ENCODE data around the gene TM7SF2. TPM values are rescaled to one million over a fixed set of nuclear protein-coding genes. Genes with fewer than 3 reads are reported as not detected.

The TM7SF2 gene
- total and polyA plus RNA-seq, 2 of the 13 experiments (the other 11 are each of a cell fraction or from before 2014, with no cell fraction given) = 56.0 to 66.9 TPM

DNA sequence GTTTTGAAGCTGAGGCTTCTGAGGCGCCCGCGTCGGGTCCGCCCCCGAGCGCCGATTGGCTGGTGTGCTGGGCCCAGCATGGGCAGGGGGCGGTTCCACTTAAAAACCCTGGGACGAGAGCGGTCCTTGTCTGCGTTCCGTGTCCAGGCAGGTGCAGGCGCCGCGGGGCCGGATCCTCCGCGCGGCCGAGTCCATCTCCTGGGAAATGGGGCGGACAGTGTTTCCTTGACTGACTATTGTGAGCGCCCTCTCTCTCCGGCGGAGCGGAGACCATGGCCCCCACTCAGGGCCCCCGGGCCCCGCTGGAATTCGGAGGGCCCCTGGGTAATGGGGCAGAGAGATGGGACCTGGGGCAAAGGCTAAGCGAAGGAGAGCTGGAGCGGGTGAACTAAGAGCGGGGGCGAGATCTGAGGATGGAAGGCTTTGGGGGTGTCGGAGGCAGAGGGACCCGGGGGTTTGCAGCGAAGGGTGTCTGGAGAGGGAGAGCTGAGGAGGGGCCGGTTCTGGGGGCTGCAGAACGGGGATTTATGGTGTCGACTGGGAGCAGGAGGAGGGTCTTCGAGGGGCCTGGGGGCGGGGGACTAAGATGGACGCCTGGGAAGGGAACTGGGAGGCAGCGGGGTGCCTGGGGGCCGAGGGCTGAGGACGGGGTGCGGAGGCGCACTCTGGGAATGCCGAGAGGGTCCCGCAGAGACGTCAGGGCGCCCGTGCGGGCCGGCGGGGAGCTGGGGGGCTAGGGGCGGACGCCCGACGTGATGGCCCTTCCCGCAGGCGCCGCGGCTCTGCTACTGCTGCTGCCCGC lies at the start of gene TM7SF2 (continued):
- TF ChIP-seq HMGXB4 (CRISPR knock-in tag; IDR thresholded peaks at IDR 0.05; ENCODE audit: borderline replicate concordance in 1 of 2, low read depth in 1 of 2) (no peak), NFE2L1 (CRISPR knock-in tag; IDR thresholded peaks at IDR 0.05; ENCODE audit: borderline replicate concordance) (no peak), EZH2 (conservative IDR thresholded peaks at IDR 0.05; ENCODE audit: low read depth, low read length) (no peak), CENPT (CRISPR knock-in tag; IDR thresholded peaks at IDR 0.05; ENCODE audit: low read depth) (no peak), ATAD3A (CRISPR knock-in tag; IDR thresholded peaks at IDR 0.05) (no peak), ZNF431 (CRISPR knock-in tag; IDR thresholded peaks at IDR 0.05; ENCODE audit: borderline replicate concordance, low read depth) (no peak), RCOR2 (CRISPR knock-in tag; IDR thresholded peaks at IDR 0.05) (no peak), NCOR1 (IDR thresholded peaks at IDR 0.05; ENCODE audit: borderline replicate concordance, low read length) (no peak), ZNF788 (CRISPR knock-in tag; IDR thresholded peaks at IDR 0.05; ENCODE audit: borderline replicate concordance) (0 out of 2 replicates have a peak, but pooled peaks have one; percentile 4), ZNF747 (CRISPR knock-in tag; IDR thresholded peaks at IDR 0.05; ENCODE audit: borderline replicate concordance) (0 out of 2 replicates have a peak, but pooled peaks have one; percentile 44), SNAPC2 (CRISPR knock-in tag; IDR thresholded peaks at IDR 0.05) (no peak), TEAD2 (CRISPR knock-in tag; IDR thresholded peaks at IDR 0.05) (no peak), ZBTB26 (CRISPR knock-in tag; IDR thresholded peaks at IDR 0.05; ENCODE audit: borderline replicate concordance) (0 out of 2 replicates have a peak, but pooled peaks have one; percentile 83), SYNCRIP (IDR thresholded peaks at IDR 0.05; ENCODE audit: insufficient read depth, low read depth, low read length) (no peak), ZNF709 (CRISPR knock-in tag; IDR thresholded peaks at IDR 0.05) (peak; percentile 20; the same call in 1 of the 2 replicates), ZNF160 (CRISPR knock-in tag; IDR thresholded peaks at IDR 0.05) (no peak), RFX5 (IDR thresholded peaks at IDR 0.05; ENCODE audit: low read depth, low read length) (0 out of 2 replicates have a peak, but pooled peaks have one; percentile 13), ZNF253 (CRISPR knock-in tag; IDR thresholded peaks at IDR 0.05; ENCODE audit: borderline replicate concordance) (no peak; the same call in 1 of the 2 replicates)
- TF ChIP-seq, protein P1, sequence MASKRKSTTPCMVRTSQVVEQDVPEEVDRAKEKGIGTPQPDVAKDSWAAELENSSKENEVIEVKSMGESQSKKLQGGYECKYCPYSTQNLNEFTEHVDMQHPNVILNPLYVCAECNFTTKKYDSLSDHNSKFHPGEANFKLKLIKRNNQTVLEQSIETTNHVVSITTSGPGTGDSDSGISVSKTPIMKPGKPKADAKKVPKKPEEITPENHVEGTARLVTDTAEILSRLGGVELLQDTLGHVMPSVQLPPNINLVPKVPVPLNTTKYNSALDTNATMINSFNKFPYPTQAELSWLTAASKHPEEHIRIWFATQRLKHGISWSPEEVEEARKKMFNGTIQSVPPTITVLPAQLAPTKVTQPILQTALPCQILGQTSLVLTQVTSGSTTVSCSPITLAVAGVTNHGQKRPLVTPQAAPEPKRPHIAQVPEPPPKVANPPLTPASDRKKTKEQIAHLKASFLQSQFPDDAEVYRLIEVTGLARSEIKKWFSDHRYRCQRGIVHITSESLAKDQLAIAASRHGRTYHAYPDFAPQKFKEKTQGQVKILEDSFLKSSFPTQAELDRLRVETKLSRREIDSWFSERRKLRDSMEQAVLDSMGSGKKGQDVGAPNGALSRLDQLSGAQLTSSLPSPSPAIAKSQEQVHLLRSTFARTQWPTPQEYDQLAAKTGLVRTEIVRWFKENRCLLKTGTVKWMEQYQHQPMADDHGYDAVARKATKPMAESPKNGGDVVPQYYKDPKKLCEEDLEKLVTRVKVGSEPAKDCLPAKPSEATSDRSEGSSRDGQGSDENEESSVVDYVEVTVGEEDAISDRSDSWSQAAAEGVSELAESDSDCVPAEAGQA (IDR thresholded peaks at IDR 0.05; ENCODE audit: low read depth) = no peak
- TF ChIP-seq, protein P1 (CRISPR knock-in tag; IDR thresholded peaks at IDR 0.05; ENCODE audit: borderline replicate concordance) = no peak

All from HepG2 (cell line).